IPS-11a (cell line): ENCODE results near the gene FRY.

ENCODE experiments used
- H3K4me3 ChIP-seq: one replicate; pipeline ENCODE4 v1.5.1; 2013; ENCODE audit warnings: low read depth, low read length, control low read depth

The FRY gene

GRCh38 chr13:32079587-32079986 is 48.0 kb downstream of the FRY start:
- H3K4me3 ChIP-seq = no peak overlapping the region

GRCh38 chr13:32080328-32080744 is 48.8 kb downstream of the FRY start:
- H3K4me3 ChIP-seq = no peak overlapping the region

GRCh38 chr13:32081591-32081990 is 50.0 kb downstream of the FRY start:
- H3K4me3 ChIP-seq = no peak overlapping the region

- H3K4me3 ChIP-seq = no peak overlapping the region
These were observed 54.8 kb downstream of the FRY start for GRCh38 chr13:32086366-32086765.

GRCh38 chr13:32086791-32087441 is 55.3 kb downstream of the FRY start:
- no peak overlapping the region for H3K4me3 ChIP-seq

GRCh38 chr13:32087955-32088747 is 56.6 kb downstream of the FRY start:
- H3K4me3 ChIP-seq = no peak overlapping the region

- no peak overlapping the region for H3K4me3 ChIP-seq
These were observed 60.9 kb downstream of the FRY start for GRCh38 chr13:32092496-32092895.

GRCh38 chr13:32093006-32093405 is 61.4 kb downstream of the FRY start:
- H3K4me3 ChIP-seq = no peak overlapping the region

- H3K4me3 ChIP-seq = no peak overlapping the region
These were observed 66.7 kb downstream of the FRY start for GRCh38 chr13:32098272-32098671.

GRCh38 chr13:32105653-32106313 is 74.2 kb downstream of the FRY start:
- no peak overlapping the region for H3K4me3 ChIP-seq

- no peak overlapping the region for H3K4me3 ChIP-seq
These were observed 75.9 kb downstream of the FRY start for GRCh38 chr13:32107474-32107873.

- H3K4me3 ChIP-seq = no peak overlapping the region
These were observed 76.4 kb downstream of the FRY start for GRCh38 chr13:32107973-32108372.

- H3K4me3 ChIP-seq = no peak overlapping the region
These were observed 82.0 kb downstream of the FRY start for GRCh38 chr13:32113532-32113931.

- H3K4me3 ChIP-seq = no peak overlapping the region
These were observed 82.8 kb downstream of the FRY start for GRCh38 chr13:32114284-32114950.

- H3K4me3 ChIP-seq = no peak overlapping the region
These were observed 83.5 kb downstream of the FRY start for GRCh38 chr13:32115066-32115465.

GRCh38 chr13:32116210-32116609 is 84.6 kb downstream of the FRY start:
- H3K4me3 ChIP-seq = no peak overlapping the region

- no peak overlapping the region for H3K4me3 ChIP-seq
These were observed 85.4 kb downstream of the FRY start for GRCh38 chr13:32117001-32117400.

- no peak overlapping the region for H3K4me3 ChIP-seq
These were observed 86.1 kb downstream of the FRY start for GRCh38 chr13:32117701-32118100.

GRCh38 chr13:32121316-32121715 is 89.7 kb downstream of the FRY start:
- H3K4me3 ChIP-seq = no peak overlapping the region

- no peak overlapping the region for H3K4me3 ChIP-seq
These were observed 93.2 kb downstream of the FRY start for GRCh38 chr13:32124743-32125142.

GRCh38 chr13:32125221-32125689 is 93.7 kb downstream of the FRY start:
- H3K4me3 ChIP-seq = no peak overlapping the region
